ENCODE measurements around the gene PIAS1.

GRCh38 chr15:68239025-68239424, 184.9 kb downstream of the PIAS1 start:
- TF ChIP-seq MAX (CRISPR knock-in tag; IDR thresholded peaks at IDR 0.05) (no peak), CTCF (IDR thresholded peaks at IDR 0.05) (no peak), USF2 (CRISPR knock-in tag; IDR thresholded peaks at IDR 0.05) (no peak), TEAD1 (CRISPR knock-in tag; IDR thresholded peaks at IDR 0.05) (no peak), NR1H2 (CRISPR knock-in tag; IDR thresholded peaks at IDR 0.05) (no peak), E2F5 (CRISPR knock-in tag; IDR thresholded peaks at IDR 0.05) (no peak), ESRRA (CRISPR knock-in tag; IDR thresholded peaks at IDR 0.05; ENCODE audit: borderline replicate concordance) (no peak), GABPB1 (CRISPR knock-in tag; IDR thresholded peaks at IDR 0.05) (no peak)

Measured in WTC11 (cell line).